ENCODE results near the gene C6orf52. TPM values are rescaled to one million over a fixed set of nuclear protein-coding genes. Genes with fewer than 3 reads are reported as not detected.

The C6orf52 gene
- total and polyA plus RNA-seq, 9 of the 15 experiments (the other 6 are each of a cell fraction or from before 2014, with no cell fraction given) = 6.7 to 37.0 (median 11.1) TPM

DNA sequence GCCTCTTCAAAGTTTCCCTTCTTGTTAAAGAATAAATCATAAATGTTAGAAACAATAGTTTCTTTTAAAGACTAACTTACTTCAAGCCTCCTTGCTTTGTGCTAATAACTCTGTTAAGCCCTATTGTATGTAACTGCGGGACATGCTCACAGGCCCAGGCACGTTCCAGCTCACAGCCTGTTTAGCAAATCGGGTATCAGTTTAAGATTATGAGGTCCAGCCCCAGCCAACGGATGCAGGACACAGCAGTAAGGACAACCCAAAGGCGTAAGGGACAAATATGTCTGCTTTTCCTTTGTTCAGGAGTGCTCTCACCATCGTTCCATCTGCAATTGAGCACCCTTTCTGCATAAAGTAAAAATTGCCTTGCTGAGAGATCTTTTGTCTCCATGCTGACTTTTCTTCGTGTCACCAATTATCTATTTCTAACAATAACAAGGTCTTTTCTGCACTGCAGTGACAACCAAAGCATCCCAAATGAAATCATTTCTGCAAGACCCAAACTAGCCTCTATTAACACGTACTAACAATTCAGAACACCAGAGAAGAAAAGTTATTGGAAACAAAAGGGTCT, 1.4 kb downstream of the C6orf52 start (continued):
- TF ChIP-seq, protein P1, sequence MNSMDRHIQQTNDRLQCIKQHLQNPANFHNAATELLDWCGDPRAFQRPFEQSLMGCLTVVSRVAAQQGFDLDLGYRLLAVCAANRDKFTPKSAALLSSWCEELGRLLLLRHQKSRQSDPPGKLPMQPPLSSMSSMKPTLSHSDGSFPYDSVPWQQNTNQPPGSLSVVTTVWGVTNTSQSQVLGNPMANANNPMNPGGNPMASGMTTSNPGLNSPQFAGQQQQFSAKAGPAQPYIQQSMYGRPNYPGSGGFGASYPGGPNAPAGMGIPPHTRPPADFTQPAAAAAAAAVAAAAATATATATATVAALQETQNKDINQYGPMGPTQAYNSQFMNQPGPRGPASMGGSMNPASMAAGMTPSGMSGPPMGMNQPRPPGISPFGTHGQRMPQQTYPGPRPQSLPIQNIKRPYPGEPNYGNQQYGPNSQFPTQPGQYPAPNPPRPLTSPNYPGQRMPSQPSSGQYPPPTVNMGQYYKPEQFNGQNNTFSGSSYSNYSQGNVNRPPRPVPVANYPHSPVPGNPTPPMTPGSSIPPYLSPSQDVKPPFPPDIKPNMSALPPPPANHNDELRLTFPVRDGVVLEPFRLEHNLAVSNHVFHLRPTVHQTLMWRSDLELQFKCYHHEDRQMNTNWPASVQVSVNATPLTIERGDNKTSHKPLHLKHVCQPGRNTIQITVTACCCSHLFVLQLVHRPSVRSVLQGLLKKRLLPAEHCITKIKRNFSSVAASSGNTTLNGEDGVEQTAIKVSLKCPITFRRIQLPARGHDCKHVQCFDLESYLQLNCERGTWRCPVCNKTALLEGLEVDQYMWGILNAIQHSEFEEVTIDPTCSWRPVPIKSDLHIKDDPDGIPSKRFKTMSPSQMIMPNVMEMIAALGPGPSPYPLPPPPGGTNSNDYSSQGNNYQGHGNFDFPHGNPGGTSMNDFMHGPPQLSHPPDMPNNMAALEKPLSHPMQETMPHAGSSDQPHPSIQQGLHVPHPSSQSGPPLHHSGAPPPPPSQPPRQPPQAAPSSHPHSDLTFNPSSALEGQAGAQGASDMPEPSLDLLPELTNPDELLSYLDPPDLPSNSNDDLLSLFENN (IDR thresholded peaks at IDR 0.05; ENCODE audit: low read depth in 2 of 2, low read length in 2 of 2) = no peak
- peak; percentile 70; the same call in 1 of the 2 replicates for TF ChIP-seq ZNF561 (CRISPR knock-in tag; conservative IDR thresholded peaks at IDR 0.05)
- no peak for TF ChIP-seq ATF1 (CRISPR knock-in tag; IDR thresholded peaks at IDR 0.05)
- no peak for TF ChIP-seq ATF1 (tag; IDR thresholded peaks at IDR 0.05)
- no peak for TF ChIP-seq CBX1 (IDR thresholded peaks at IDR 0.05; ENCODE audit: low read depth)
- no peak for TF ChIP-seq TCF3 (CRISPR knock-in tag; IDR thresholded peaks at IDR 0.05)
- TF ChIP-seq BDP1 (IDR thresholded peaks at IDR 0.05; ENCODE audit: insufficient read depth, insufficient read length) = no peak
- TF ChIP-seq SPI1 (IDR thresholded peaks at IDR 0.05; ENCODE audit: borderline replicate concordance, low read depth, low read length) = no peak
- peak; percentile 56; the same call in 1 of the 2 replicates for TF ChIP-seq TRIM28 (IDR thresholded peaks at IDR 0.05)
- no peak for TF ChIP-seq HOXB6 (CRISPR knock-in tag; IDR thresholded peaks at IDR 0.05; ENCODE audit: borderline replicate concordance)
- TF ChIP-seq FOXA3 (CRISPR knock-in tag; conservative IDR thresholded peaks at IDR 0.05 in 1 of 2, IDR thresholded peaks at IDR 0.05 in 1 of 2) = no peak
- TF ChIP-seq, protein P2, sequence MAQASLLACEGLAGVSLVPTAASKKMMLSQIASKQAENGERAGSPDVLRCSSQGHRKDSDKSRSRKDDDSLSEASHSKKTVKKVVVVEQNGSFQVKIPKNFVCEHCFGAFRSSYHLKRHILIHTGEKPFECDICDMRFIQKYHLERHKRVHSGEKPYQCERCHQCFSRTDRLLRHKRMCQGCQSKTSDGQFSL (CRISPR knock-in tag; IDR thresholded peaks at IDR 0.05) = no peak
- TF ChIP-seq, protein P2 (tag; IDR thresholded peaks at IDR 0.05) = no peak
- TF ChIP-seq MCM2 (IDR thresholded peaks at IDR 0.05; ENCODE audit: low read depth) = no peak
- TF ChIP-seq ZNF134 (CRISPR knock-in tag; conservative IDR thresholded peaks at IDR 0.05) = no peak
- no peak for TF ChIP-seq PHF21A (IDR thresholded peaks at IDR 0.05; ENCODE audit: borderline replicate concordance, low read depth)
- TF ChIP-seq ZNF175 (CRISPR knock-in tag; IDR thresholded peaks at IDR 0.05; ENCODE audit: low read depth) = no peak
- TF ChIP-seq, protein P3, sequence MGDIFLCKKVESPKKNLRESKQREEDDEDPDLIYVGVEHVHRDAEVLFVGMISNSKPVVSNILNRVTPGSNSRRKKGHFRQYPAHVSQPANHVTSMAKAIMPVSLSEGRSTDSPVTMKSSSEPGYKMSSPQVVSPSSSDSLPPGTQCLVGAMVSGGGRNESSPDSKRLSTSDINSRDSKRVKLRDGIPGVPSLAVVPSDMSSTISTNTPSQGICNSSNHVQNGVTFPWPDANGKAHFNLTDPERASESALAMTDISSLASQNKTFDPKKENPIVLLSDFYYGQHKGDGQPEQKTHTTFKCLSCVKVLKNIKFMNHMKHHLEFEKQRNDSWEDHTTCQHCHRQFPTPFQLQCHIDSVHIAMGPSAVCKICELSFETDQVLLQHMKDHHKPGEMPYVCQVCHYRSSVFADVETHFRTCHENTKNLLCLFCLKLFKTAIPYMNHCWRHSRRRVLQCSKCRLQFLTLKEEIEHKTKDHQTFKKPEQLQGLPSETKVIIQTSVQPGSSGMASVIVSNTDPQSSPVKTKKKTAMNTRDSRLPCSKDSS (IDR thresholded peaks at IDR 0.05; ENCODE audit: low read depth, partially characterized antibody) = peak; percentile 96
- TF ChIP-seq TAF9B (IDR thresholded peaks at IDR 0.05; ENCODE audit: partially characterized antibody) = no peak
- TF ChIP-seq, protein P4, sequence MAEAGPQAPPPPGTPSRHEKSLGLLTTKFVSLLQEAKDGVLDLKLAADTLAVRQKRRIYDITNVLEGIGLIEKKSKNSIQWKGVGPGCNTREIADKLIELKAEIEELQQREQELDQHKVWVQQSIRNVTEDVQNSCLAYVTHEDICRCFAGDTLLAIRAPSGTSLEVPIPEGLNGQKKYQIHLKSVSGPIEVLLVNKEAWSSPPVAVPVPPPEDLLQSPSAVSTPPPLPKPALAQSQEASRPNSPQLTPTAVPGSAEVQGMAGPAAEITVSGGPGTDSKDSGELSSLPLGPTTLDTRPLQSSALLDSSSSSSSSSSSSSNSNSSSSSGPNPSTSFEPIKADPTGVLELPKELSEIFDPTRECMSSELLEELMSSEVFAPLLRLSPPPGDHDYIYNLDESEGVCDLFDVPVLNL (CRISPR knock-in tag; IDR thresholded peaks at IDR 0.05; ENCODE audit: low read depth) = 0 out of 2 replicates have a peak, but pooled peaks have one; percentile 17
